ENCODE data around the gene FLII. TPM values are rescaled to one million over a fixed set of nuclear protein-coding genes. Genes with fewer than 3 reads are reported as not detected.

The FLII gene
- total RNA-seq, 1 experiment from 2014 or later, result 564 TPM

GRCh38 chr17:18262111-18262510, 3.6 kb upstream of the FLII start:
- no peak for TF ChIP-seq CTCF (IDR thresholded peaks at IDR 0.05; ENCODE audit: unreplicated experiment)
- Mint-ChIP-seq H3K4me1 (ENCODE audit: insufficient read depth, unreplicated experiment) (peaks cover 11% of the 10 kb centered on the region), H3K4me3 (ENCODE audit: unreplicated experiment) (peak overlapping the region; percentile 82), H3K9me3 (ENCODE audit: unreplicated experiment) (no peaks in the 10 kb centered on the region), H3K27me3 (ENCODE audit: insufficient read depth, unreplicated experiment) (no peaks in the 10 kb centered on the region), H3K36me3 (ENCODE audit: insufficient read depth, unreplicated experiment) (peaks cover 26% of the 10 kb centered on the region), H3K27ac (ENCODE audit: low read depth, unreplicated experiment) (peak overlapping the region; percentile 31)
- POLR2A ChIA-PET, result interaction anchor here (0.6 to 1.2 kb wide), 2 partner anchors 53 to 1809 kb away, joined by 3 to 4 read pairs; partner anchors contain the start of genes SMCR8 and TOP3A
- CTCF ChIA-PET, result no interaction called here
- intact Hi-C loops (cut with micrococcal nuclease), result no loop called here
- DNase-seq (ENCODE audit: unreplicated experiment), result no peak
- BruUV-seq (replicated peaks), result no TSS peak

GRCh38 chr17:18261659-18262058, 3.1 kb upstream of the FLII start:
- no TSS peak for BruUV-seq (replicated peaks)
- Mint-ChIP-seq H3K27me3 (ENCODE audit: insufficient read depth, unreplicated experiment) (no peaks in the 10 kb centered on the region), H3K36me3 (ENCODE audit: insufficient read depth, unreplicated experiment) (peaks cover 30% of the 10 kb centered on the region), H3K4me3 (ENCODE audit: unreplicated experiment) (peak overlapping the region; percentile 82), H3K9me3 (ENCODE audit: unreplicated experiment) (no peaks in the 10 kb centered on the region), H3K4me1 (ENCODE audit: insufficient read depth, unreplicated experiment) (peaks cover 11% of the 10 kb centered on the region), H3K27ac (ENCODE audit: low read depth, unreplicated experiment) (peak overlapping the region; percentile 79)
- POLR2A ChIA-PET, result interaction anchor here (0.6 to 1.9 kb wide), 8 partner anchors 10 to 1810 kb away, joined by 3 to 10 read pairs (median 4); partner anchors contain the start of genes ALKBH5, SMCR8 and TOP3A
- no peak for DNase-seq (ENCODE audit: unreplicated experiment)
- CTCF ChIA-PET, result interaction anchor here (0.6 kb wide), 1 partner anchor 26 kb away, joined by 3 read pairs; no protein-coding TSS in a partner anchor
- TF ChIP-seq CTCF (IDR thresholded peaks at IDR 0.05; ENCODE audit: unreplicated experiment), result no peak
- intact Hi-C loops (cut with micrococcal nuclease), result loop anchor here (2.0 kb wide), 1 partner anchor 53 kb away; the partner anchor contains the start of genes SMCR8 and TOP3A

GRCh38 chr17:18261146-18261515, 2.6 kb upstream of the FLII start:
- no peak for TF ChIP-seq CTCF (IDR thresholded peaks at IDR 0.05; ENCODE audit: unreplicated experiment)
- DNase-seq (ENCODE audit: unreplicated experiment), result peak; percentile 71
- Mint-ChIP-seq H3K4me3 (ENCODE audit: unreplicated experiment) (peak overlapping the region; percentile 82), H3K27me3 (ENCODE audit: insufficient read depth, unreplicated experiment) (no peaks in the 10 kb centered on the region), H3K27ac (ENCODE audit: low read depth, unreplicated experiment) (peak overlapping the region; percentile 79), H3K4me1 (ENCODE audit: insufficient read depth, unreplicated experiment) (peaks cover 11% of the 10 kb centered on the region), H3K36me3 (ENCODE audit: insufficient read depth, unreplicated experiment) (peaks cover 33% of the 10 kb centered on the region), H3K9me3 (ENCODE audit: unreplicated experiment) (no peaks in the 10 kb centered on the region)
- BruUV-seq (replicated peaks), result no TSS peak
- POLR2A ChIA-PET, result interaction anchor here (0.7 to 1.9 kb wide), 8 partner anchors 10 to 78 kb away, joined by 3 to 10 read pairs (median 4); partner anchors contain the start of genes ALKBH5, SMCR8 and TOP3A
- intact Hi-C loops (cut with micrococcal nuclease), result loop anchor here (2.0 kb wide), 1 partner anchor 54 kb away; the partner anchor contains the start of genes SMCR8 and TOP3A
- CTCF ChIA-PET, result interaction anchor here (0.6 to 1.3 kb wide), 3 partner anchors 11 to 54 kb away, joined by 3 read pairs; partner anchors contain the start of genes SMCR8 and TOP3A

- Mint-ChIP-seq H3K27me3 (ENCODE audit: insufficient read depth, unreplicated experiment) (no peaks in the 10 kb centered on the region), H3K36me3 (ENCODE audit: insufficient read depth, unreplicated experiment) (peaks cover 35% of the 10 kb centered on the region), H3K4me1 (ENCODE audit: insufficient read depth, unreplicated experiment) (peaks cover 11% of the 10 kb centered on the region), H3K4me3 (ENCODE audit: unreplicated experiment) (peak within 1 kb of the TSS; percentile 82), H3K27ac (ENCODE audit: low read depth, unreplicated experiment) (peak within 1 kb of the TSS; percentile 79), H3K9me3 (ENCODE audit: unreplicated experiment) (no peaks in the 10 kb centered on the region)
- BruUV-seq (replicated peaks), result TSS peak; percentile 27
- ChIA-PET POLR2A (interaction anchor here (0.6 to 1.9 kb wide), 9 partner anchors 11 to 512 kb away, joined by 3 to 10 read pairs (median 4); partner anchors contain the start of genes ALKBH5, SMCR8 and TOP3A), CTCF (interaction anchor here (0.6 to 1.3 kb wide), 3 partner anchors 11 to 54 kb away, joined by 3 read pairs; partner anchors contain the start of genes SMCR8 and TOP3A)
- intact Hi-C loops (cut with micrococcal nuclease), result loop anchor here (2.0 kb wide), 1 partner anchor 54 kb away; the partner anchor contains the start of genes SMCR8 and TOP3A
- TF ChIP-seq CTCF (IDR thresholded peaks at IDR 0.05; ENCODE audit: unreplicated experiment), result no peak
- DNase-seq (ENCODE audit: unreplicated experiment), result peak; percentile 94
These were observed 2.0 kb upstream of the FLII start, which contains the start of gene MIEF2 for GRCh38 chr17:18260332-18261145. Gene MIEF2 (plus strand): TSS chr17:18260662. CDS start chr17:18262721, 2,059 bp downstream.
